Esophagus squamous epithelium (tissue), 5 donors: ENCODE data around the gene UROS. TPM values are rescaled to one million over a fixed set of nuclear protein-coding genes. Genes with fewer than 3 reads are reported as not detected.

ENCODE experiments used
- DNase-seq: peaks from one replicate; lab custom pipeline; 2025; lab: John Stamatoyannopoulos, UW
- H3K27ac ChIP-seq, 4 donors: fragments of 200-600 bp; sonication (generic); one replicate each; pipeline ENCODE4 v1.5.1; 2016 to 2019; ENCODE audit warnings: mild to moderate bottlenecking in 1 of 4
- H3K27me3 ChIP-seq, 4 donors: fragments of 200-600 bp; sonication (generic); 1 replicate in 3 of 4; 2 replicates in 1 of 4; pipeline versions ENCODE4 v1.5.1 to v1.6.0; 2017 to 2021; ENCODE audit warnings: antibody characterized with exemption in 1 of 4
- H3K36me3 ChIP-seq, 3 donors: fragments of 200-600 bp; sonication (generic); one replicate each; pipeline ENCODE4 v1.5.1; 2016 to 2019
- H3K4me1 ChIP-seq, 3 donors: fragments of 200-600 bp; sonication (generic); one replicate each; pipeline ENCODE4 v1.5.1; 2017 to 2019
- H3K4me3 ChIP-seq, 4 donors: fragments of 200-600 bp; sonication (generic); 1 replicate in 3 of 4; 2 replicates in 1 of 4; pipeline ENCODE4 v1.5.1; 2016 to 2019; ENCODE audit warnings: mild to moderate bottlenecking in 2 of 4, moderate library complexity in 1 of 4
- H3K9me3 ChIP-seq, 3 donors: fragments of 200-600 bp; sonication (generic); one replicate each; pipeline ENCODE4 v1.5.1; 2016 to 2019
- POLR2A ChIP-seq, 4 donors: fragments of 450-650 bp; IDR thresholded peaks; one replicate each; pipeline ENCODE4 v1.6.1; 2017; ENCODE audit warnings: antibody characterized with exemption in 4 of 4, mild to moderate bottlenecking in 4 of 4, moderate library complexity in 3 of 4
- WGBS, 2 donors: methylation state at CpG; one replicate each; pipeline ENCODE4 v1.1.5; 2018; 5-methylcytosine and 5-hydroxymethylcytosine counted together
- intact Hi-C: fragments of 100-400 bp; cut with DNase I; formaldehyde crosslinking; loops from one replicate; pipeline ENCODE4 v1.15.0; 2022
- total RNA-seq, 4 donors: library from RNA; depleted of rRNA; stranded (reverse); fragments of >200 nt; gene quantifications; one replicate each; pipeline ENCODE4 v1.1.0, GENCODE V29; 2016
- TF ChIP-seq, protein P1 (sequence below), 6 experiments: fragments of 450-650 bp in 4 of 6; fragments of 200-600 bp in 2 of 6; sonication (generic) in 2 of 6; IDR thresholded peaks; one replicate each; pipeline ENCODE4 v1.5.1; 2016 to 2019; ENCODE audit warnings: antibody characterized with exemption in 6 of 6, mild to moderate bottlenecking in 4 of 6, moderate library complexity in 4 of 6
- donor health status: DM: yes; HTN: yes; CAD: no.

UROS gene
- total RNA-seq, 4 donors from 2014 or later = 17.5 to 40.7 (median 23.8) TPM

DNA sequence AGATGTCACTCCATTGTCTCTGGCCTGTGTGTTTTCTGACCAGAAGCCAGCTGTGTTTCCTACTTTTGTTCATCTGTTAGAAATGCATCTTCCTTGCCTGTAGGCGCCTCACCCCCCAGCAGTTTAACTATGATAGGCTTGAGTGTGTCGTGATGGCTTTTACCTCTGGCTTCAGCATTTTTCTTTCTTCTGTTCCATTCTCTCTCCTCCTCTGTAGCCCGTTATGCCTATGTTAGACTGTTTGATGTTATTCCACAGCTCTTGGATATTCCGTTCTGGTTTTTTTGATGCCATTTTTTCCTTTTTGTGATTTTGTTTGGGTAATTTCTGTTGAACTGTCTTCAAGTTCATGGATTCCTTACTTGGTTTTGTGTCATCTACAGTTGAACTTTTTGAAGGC lies 65.3 kb downstream of the UROS start:
- 91 to 93% methylated on average over 4 of the region's 4 CpGs for WGBS, 2 donors
- TF ChIP-seq, protein P1, sequence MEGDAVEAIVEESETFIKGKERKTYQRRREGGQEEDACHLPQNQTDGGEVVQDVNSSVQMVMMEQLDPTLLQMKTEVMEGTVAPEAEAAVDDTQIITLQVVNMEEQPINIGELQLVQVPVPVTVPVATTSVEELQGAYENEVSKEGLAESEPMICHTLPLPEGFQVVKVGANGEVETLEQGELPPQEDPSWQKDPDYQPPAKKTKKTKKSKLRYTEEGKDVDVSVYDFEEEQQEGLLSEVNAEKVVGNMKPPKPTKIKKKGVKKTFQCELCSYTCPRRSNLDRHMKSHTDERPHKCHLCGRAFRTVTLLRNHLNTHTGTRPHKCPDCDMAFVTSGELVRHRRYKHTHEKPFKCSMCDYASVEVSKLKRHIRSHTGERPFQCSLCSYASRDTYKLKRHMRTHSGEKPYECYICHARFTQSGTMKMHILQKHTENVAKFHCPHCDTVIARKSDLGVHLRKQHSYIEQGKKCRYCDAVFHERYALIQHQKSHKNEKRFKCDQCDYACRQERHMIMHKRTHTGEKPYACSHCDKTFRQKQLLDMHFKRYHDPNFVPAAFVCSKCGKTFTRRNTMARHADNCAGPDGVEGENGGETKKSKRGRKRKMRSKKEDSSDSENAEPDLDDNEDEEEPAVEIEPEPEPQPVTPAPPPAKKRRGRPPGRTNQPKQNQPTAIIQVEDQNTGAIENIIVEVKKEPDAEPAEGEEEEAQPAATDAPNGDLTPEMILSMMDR (IDR thresholded peaks at IDR 0.05) = no peak
- no peak for TF ChIP-seq POLR2A (IDR thresholded peaks at IDR 0.05)
- intact Hi-C loops = no loop called here
- no peak for DNase-seq
- Histone ChIP-seq H3K4me3 (no peak overlapping the region), H3K36me3 (peaks cover 7 to 100% (median 9%) of the 10 kb centered on the region in 3 donors), H3K9me3 (no peaks in the 10 kb centered on the region), H3K27me3 (no peaks in the 10 kb centered on the region), H3K4me1 (no peaks in the 10 kb centered on the region), H3K27ac (no peak overlapping the region)

DNA sequence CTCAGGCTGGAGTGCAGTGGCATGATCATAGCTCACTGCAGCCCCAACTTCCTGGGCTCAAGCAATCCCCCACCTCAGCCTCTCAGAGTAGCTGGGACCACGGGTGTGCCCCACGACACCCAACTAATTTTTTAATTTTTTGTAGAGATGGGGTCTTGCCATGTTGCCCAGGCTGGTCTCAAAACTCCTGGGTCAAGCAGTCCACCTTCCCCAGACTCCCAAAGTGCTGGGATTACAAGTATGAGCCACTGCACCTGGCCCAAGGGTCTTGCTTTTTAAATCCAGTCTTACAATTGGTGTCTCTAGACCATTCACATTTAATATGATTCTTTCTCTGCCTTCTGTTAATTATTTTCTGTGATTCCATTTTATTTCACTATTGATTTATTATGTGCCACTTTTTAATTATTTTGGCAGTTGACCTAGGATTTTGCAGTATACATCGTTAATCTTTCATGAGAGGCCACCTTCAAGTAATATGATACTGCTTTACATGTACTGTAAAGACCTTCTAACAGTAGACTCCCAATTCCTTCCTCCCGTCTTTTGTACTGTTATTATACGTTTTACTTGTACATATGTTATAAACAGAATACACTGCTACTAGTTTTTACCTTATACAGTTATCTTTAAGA lies 66.1 kb downstream of the UROS start:
- intact Hi-C loops = no loop called here
- 86 to 97% methylated on average over 5 of the region's 5 CpGs for WGBS, 2 donors
- no peak for TF ChIP-seq POLR2A (IDR thresholded peaks at IDR 0.05)
- TF ChIP-seq, protein P1 (IDR thresholded peaks at IDR 0.05) = no peak
- Histone ChIP-seq H3K27me3 (no peaks in the 10 kb centered on the region), H3K4me3 (no peak overlapping the region), H3K4me1 (no peaks in the 10 kb centered on the region), H3K27ac (no peak overlapping the region), H3K9me3 (no peaks in the 10 kb centered on the region), H3K36me3 (peaks cover 7 to 100% (median 11%) of the 10 kb centered on the region in 3 donors)
- no peak for DNase-seq

DNA sequence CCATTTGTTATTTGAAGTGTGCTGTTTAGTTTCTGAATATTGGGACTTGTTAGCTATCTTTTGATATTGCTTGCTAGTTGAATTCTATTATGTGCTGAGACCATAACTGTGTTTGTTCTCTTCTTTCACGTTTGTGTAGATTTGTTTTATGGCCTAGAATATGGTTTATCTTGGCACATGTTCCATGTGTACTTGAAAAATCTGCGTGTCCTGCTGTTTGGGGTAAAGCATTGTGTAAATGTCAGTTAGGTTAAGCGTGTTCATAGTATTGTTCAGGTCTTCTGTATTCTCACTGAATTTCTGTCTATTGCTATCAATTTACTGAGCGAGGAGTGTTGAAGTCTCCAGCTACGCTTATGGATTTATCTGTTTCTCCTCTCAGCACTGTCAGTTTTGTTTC lies 66.9 kb downstream of the UROS start:
- no peak for DNase-seq
- WGBS, 2 donors = 80 to 81% methylated on average over 5 of the region's 5 CpGs
- H3K36me3 ChIP-seq = peaks cover 13 to 100% (median 16%) of the 10 kb centered on the region in 3 donors
- no peaks in the 10 kb centered on the region for H3K4me1 ChIP-seq
- no peak overlapping the region for H3K4me3 ChIP-seq
- no peak overlapping the region for H3K27ac ChIP-seq
- H3K9me3 ChIP-seq = no peaks in the 10 kb centered on the region
- no peaks in the 10 kb centered on the region for H3K27me3 ChIP-seq
- TF ChIP-seq POLR2A (IDR thresholded peaks at IDR 0.05) = no peak
- TF ChIP-seq, protein P1 (IDR thresholded peaks at IDR 0.05) = no peak
- intact Hi-C loops = no loop called here

DNA sequence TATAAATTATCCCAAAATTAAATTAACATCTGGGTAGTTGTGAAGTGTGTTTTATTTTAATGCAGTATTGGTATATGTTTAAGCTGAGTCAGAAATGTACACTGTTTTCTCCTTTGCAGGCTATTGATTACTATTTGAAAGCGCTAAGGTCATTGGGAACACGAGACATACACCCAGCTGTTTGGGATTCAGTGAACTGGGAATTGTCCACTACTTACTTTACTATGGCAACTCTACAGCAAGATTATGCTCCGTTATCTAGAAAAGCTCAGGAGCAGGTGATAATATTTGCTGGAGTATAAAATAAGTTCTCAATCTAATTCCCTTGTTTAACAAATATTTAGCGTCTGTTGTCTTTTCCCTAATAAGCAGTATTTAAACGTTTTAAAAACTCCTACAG lies 75.6 kb downstream of the UROS start:
- WGBS, 2 donors = 86 to 93% methylated on average over 5 of the region's 5 CpGs
- Histone ChIP-seq H3K9me3 (no peaks in the 10 kb centered on the region), H3K27ac (no peak overlapping the region), H3K27me3 (no peaks in the 10 kb centered on the region), H3K4me1 (no peaks in the 10 kb centered on the region), H3K36me3 (peaks cover 33 to 100% (median 47%) of the 10 kb centered on the region in 3 donors), H3K4me3 (no peak overlapping the region)
- intact Hi-C loops = no loop called here
- no peak for DNase-seq
- no peak for TF ChIP-seq POLR2A (IDR thresholded peaks at IDR 0.05)

DNA sequence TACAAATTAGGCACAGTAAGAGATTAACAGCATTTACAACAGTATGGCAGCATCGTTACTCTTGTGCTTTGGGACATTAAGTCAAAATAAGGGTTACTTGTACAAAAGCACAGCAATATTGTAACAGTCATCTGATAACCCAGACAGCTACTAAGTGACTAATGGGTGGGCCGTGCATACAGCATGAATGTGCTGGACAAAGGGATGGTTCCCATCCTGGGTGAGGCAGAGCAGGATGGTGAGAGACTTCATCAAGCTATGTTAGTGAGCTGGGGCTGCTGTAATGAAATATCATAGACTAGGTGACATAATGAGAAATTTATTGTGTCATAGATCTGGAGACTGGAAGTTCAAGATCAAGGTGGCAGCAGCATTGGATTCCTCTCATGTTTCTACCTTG lies 78.1 kb downstream of the UROS start:
- no peaks in the 10 kb centered on the region for H3K4me1 ChIP-seq
- no peaks in the 10 kb centered on the region for H3K9me3 ChIP-seq
- no peak overlapping the region for H3K4me3 ChIP-seq
- DNase-seq = no peak
- no peak overlapping the region for H3K27ac ChIP-seq
- intact Hi-C loops = no loop called here
- no peaks in the 10 kb centered on the region for H3K27me3 ChIP-seq
- 83 to 95% methylated on average over 2 of the region's 2 CpGs for WGBS, 2 donors
- no peak for TF ChIP-seq POLR2A (IDR thresholded peaks at IDR 0.05)
- TF ChIP-seq, protein P1 (IDR thresholded peaks at IDR 0.05) = no peak
- peaks cover 29 to 100% (median 56%) of the 10 kb centered on the region in 3 donors for H3K36me3 ChIP-seq
